ENCODE data around the gene BBOF1.

GRCh38 chr14:74083161-74083560 is 64.0 kb downstream of the BBOF1 start:
- TF ChIP-seq POU2F2 (IDR thresholded peaks at IDR 0.05; ENCODE audit: low read depth, low read length), result no peak
- no peak for TF ChIP-seq POLR2AphosphoS5 (IDR thresholded peaks at IDR 0.05; ENCODE audit: low read depth, low read length)
- no peak for TF ChIP-seq POLR2A (IDR thresholded peaks at IDR 0.05; ENCODE audit: low read depth, low read length)
- TF ChIP-seq TAF1 (IDR thresholded peaks at IDR 0.05; ENCODE audit: low read depth, low read length), result no peak
- no peak for TF ChIP-seq PAX5 (IDR thresholded peaks at IDR 0.05; ENCODE audit: insufficient read depth, low read length, severe bottlenecking)
- TF ChIP-seq SPI1 (IDR thresholded peaks at IDR 0.05; ENCODE audit: low read depth, low read length), result no peak
